Stimulated activated CD4-positive, alpha-beta T cell treated with anti-CD3 and anti-CD28 coated beads, TNF-alpha, amount 100 ng/mL, for 48 hours (primary cell): ENCODE measurements around the gene SLC4A8.
"Not testable (repeated sequence)": the region's sequence is repeated elsewhere in the genome, so short reads cannot be mapped to it uniquely, and the experiment has no call there.

Experiments used
- DNase-seq, 3 donors: peaks; one replicate each; pipeline ENCODE4 v3.0.0-alpha.2; 2020; ENCODE audit warnings: low read depth in 3 of 3

The SLC4A8 gene

DNA sequence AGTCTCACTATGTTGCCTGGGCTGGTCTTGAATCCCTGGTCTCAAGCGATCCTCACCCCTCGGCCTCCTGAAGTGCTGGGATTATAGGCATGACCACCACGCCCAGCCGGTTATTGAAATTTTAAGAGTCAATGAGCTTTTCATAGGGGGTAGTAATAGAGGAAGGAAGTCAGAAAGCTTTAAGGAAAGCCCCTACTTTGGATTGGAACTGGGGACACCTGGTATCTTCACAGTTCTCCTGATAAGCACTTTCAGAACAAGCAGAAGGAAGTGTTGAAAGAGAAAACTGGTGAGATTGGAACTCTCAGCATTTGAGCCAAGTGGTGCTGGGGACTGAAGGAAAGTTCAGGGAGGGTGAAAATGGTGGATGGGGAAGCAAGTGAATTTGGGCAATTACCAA, 5.1 kb downstream of the SLC4A8 start:
- no peak for DNase-seq

DNA sequence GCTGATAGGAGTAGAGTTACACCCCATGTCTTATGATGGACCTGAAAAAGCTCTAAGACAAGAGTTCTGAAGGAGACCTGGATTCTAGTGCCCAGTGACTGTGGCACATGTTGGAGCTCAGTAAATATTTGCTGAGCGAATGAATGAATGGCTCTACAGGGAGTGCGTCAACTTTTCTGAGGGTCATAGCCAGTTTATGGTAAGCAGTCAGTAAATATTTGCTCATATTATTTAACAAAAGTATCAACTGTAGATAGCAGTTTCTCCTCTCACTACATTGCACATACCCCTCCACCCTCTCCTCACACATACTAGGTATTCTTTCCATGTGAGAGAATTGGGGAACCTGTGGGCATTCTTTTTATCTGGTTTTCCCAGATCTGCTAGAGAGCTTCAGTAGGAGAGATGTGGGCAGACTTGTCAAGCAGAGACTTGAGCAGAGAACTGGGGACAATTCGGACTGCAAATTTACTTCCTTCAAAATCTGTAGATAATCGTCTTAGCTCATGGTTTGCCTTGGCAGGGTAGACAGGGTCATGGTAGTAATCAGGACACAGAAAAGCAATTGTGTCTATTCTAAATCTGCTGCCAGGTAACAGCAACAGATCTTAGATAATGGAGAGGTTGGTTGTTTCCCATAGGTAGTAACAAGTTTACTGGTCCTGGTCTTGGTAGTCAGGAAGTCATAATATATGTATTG, 5.7 kb downstream of the SLC4A8 start:
- DNase-seq, result no peak

DNA sequence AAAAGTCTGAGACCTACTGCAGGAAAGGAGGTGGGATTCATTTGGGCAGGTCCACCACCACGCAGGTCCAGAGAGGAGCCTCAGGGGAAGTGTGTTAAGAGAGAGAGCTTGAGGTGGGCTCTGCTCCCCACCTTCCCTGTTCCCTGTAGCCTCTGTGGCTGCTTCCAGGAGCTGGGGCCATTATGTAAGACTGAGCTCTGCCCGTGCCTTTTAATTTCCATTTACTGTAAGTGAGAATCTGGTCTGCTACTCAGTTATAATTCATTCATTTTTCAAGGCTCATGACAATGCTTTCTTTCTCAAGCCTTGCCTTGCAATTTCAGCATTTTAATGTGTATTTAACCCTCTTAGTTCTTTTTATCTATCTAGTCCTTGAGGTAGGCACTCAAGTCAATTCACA, 8.3 kb downstream of the SLC4A8 start:
- no peak for DNase-seq

DNA sequence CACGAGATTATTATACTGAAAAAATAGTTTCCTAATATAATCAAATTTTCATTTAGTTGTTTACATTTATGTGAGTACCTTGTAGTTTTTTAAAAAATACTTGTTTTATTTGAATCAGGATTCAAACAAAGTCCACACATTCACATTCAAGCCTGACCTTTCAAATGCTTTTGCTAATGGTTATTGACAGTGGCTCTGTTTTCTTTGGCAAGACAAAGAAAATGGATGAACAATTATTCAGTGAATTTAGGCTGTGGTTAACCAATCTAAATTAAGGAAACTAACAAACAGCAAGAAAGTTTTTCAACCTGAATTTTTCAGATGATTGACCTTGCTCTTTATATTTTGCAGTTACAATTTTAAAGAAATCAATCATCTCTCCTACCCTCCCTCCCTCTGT, 9.7 kb downstream of the SLC4A8 start:
- no peak for DNase-seq

DNA sequence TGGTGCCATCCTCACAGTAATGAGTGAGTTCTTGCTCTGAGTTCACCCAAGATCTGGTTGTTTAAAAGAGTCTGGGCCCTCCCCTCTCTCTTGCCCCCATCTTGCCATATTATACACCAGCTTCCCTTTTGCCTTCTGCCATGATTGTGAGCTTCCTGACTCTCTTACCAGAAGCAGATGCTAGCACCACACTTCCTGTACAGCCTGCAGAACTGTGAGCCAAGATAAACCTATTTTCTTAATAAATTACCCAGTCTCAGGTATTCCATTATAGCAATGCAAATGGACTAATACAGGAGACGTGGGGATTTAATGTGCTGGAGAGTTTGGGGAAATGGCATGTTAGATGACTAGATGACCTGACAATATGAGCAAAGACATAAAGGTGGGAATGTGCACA, 12.8 kb downstream of the SLC4A8 start:
- no peak for DNase-seq

DNA sequence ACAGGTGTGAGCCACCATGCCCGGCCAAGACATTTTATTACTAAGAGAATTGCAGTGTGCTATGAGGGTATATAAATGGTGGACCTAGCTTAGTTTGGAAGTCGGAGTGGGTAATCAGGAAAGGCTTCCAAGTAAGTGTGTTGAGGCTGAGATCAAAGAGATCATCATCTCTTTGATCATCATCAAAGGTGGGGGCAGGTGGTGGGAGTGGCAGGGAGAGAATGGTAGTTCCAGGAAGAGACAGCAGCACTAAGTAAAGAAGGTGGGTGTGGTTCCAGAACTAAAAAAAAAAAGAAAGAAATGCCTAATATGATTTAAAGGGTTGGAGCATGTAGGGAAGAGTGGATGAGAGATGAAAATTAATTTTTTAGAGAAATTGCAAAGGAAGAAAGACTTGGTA, 14.7 kb downstream of the SLC4A8 start:
- no peak for DNase-seq

DNA sequence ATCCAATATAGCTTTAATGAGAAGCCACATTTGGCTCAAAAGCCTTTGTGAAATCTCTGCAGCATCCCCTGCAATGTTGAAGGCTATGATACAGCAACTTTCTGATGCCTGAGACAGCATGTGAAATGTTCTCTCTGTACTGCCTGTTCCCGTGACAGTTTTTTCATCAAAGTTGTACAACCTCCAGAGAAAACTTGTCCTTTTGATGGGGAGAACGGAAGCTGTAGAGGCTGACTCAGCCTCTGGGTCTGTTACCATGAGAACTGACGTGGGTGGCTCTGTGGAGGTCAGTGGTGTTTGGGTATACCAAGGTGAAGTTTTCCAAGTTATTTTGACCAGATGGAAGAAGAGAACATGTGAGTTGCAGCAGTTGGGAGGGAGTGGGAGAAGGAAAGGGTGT, 17.0 kb downstream of the SLC4A8 start:
- no peak for DNase-seq

DNA sequence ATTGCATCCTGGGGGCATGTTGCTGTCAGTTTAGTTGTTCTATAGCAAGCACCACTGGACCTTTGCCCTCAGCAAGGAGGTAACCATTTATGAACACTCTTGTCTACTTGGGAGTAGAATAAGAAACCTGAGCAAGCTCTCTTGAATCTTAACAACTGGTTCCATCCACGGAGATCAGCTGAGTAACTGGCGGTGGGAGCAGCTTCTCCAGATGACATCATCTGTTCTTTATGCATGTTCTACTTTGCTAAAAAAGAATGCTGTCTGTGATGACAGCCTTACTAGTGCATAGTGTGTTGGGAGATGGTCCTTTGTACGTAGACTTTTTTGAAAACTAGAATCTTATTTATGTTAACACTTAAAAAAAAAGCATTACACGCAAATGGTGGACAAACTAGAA, 17.7 kb downstream of the SLC4A8 start:
- DNase-seq, result no peak

DNA sequence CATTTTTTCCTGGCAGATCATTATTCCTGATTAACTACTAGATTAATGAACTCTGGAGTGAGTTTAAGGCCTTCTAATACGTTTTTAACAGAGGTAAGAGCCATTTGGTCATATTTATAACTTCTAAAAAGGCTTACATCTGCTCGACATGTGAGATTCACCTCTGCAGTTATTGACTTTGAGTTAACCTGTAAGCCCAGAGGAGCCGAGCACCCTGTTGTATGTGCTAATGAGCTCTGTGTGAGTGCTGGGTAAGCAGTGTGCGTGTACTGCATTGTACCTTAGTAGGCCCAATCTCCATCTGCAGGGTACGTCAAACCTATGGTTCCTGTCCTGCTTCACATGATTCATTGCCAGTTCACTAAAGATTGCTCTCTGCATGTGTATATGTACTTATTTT, 18.9 kb downstream of the SLC4A8 start:
- DNase-seq, result no peak

DNA sequence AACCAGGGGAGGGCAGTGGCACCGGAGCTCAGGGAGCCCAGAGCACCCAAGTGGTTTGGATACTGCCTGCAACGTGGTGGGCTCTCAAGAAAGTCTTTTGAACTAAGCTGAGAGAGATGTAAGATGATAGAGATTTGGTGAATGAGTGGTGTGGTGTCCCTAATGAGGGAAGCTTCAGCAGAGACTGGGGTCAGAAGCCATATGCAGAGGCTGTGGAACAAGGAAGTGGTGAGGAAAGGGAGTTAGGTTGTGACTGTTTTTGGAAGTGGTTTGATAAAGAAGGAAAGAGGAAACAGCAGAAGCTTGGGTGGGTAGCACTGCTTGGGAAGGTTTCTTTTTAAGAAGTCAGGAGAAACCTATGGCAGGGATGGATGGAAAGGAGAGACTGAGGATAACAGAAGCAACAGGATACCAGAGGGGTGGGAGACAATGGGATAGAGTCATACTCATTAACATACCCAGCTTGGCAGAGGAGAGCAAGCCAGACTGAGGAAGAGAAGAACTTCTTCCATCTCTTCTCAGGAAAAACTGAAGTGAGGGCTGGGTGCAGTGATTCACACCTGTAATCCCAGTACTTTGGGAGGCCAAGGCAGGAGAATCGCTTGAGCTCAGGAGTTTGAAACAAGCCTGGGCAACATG, 24.1 kb downstream of the SLC4A8 start:
- DNase-seq, result no peak

DNA sequence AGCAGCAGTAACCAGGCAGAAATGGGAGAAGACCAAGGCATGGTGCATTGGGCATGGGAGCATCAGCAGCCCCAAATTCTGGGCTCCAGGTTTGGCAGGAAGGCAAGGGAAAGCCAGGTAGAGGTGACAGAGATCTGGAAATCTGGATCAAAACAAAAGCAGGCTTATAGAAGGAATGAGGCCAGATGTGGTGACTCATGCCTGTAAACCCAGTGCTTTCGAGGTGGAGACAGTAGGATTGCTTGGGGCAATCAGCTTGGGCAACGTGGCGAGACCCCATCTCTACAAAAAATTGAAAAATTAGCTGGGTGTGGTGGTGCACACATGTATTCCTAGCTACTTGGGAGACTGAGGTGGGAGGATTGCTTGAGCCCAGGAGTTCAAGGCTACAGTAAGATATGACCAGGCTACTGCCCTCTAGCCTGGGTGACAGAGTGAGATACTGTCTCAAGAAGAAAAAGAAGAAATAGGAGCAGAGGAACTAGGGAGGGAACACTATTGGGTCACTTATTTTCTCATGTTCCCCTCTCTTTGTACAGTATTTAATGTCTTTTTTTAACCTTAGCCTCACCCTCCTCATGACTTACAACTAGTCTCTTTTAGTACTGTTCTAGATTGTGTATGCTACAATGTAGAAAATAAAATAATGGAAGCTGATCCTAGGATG, 25.1 kb downstream of the SLC4A8 start:
- no peak for DNase-seq

DNA sequence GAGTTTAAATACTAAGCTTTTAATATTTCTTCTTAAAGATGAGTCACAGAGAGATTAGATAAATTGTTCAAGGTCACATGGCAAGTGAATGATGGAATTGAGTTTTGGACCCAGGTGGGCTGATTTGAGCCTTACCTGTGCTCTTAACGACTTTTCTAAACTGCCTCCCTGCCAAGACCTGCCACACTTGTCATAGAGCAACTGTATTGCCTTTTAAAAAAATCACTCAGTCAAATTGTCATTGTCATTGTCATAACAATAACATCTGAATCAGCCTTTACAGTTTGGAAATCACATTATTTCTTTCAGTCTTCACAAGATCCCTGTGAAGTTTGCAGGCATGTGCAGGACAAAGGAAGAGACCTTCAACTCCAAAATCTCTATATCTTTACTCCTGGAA, 25.7 kb downstream of the SLC4A8 start:
- DNase-seq, result no peak

DNA sequence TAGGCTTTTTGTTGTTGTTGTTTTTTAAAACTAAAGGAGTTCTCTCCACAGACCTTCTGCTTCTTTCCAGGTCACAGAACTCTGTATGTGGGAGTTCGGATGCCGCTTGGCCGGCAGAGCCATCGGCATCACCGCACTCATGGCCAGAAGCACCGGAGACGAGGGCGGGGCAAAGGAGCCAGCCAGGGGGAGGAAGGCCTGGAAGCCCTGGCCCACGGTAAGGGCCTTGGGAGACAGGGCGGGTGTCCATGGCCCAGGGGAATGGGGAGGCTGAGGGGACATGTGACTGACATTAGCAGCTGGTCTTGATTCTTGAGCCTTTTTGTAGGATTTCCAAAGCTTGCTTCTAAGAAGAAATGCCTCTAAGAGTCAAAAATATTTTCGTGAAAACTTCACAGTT, 26.2 kb downstream of the SLC4A8 start:
- DNase-seq, result no peak

DNA sequence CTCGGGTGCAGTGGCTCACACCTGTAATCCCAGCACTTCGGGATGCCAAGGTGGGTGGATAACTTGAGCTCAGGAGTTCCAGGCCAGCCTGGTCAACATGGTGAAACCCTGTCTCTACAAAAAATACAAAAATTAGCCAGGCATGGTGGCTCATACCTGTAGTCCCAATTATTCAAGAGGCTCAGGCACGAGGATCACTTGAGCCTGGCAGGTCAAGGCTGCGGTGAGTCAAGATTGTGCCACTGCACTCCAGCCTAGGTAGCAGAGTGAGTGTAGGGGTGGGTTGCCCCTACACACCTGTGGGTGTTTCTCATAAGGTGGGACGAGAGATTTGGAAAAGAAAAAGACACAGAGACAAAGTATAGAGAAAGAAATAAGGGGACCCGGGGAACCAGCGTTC, 29.4 kb downstream of the SLC4A8 start:
- not testable (repeated sequence) for DNase-seq

DNA sequence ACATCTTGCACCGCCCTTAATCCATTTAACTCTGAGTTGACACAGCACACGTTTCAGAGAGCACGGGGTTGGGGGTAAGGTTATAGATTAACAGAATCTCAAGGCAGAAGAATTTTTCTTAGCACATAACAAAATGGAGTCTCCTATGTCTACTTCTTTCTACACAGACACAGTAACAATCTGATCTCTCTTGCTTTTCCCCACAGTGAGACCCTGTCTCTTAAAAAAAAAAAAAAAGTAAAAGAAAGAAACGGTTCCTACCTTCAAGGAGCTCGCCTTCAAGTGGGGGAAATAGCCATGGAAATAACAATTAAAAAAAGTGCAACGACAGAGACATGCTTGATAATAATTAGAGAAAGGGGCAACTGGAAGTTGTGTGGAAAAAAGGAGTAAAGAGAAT, 30.4 kb downstream of the SLC4A8 start:
- DNase-seq, result not testable (repeated sequence)

DNA sequence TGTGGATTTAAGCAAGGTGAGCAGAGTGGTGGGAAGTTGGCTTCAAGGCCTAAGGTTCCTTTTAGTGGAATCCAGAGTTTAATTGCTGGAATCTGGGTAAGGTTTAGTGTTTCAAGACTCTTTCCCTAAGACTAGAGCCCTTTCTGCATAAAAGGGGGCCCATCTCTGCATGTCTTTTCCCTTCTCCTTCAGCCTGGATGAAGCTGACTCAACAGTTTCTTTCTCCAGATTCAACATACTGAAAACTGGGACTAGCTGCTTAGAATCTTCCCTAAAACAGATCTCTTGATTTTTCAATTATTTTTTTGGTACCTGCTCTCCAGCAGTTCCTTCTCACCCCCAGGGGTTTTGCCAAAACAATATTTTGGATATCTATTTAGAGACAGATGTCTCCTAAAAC, 34.0 kb downstream of the SLC4A8 start:
- no peak for DNase-seq

DNA sequence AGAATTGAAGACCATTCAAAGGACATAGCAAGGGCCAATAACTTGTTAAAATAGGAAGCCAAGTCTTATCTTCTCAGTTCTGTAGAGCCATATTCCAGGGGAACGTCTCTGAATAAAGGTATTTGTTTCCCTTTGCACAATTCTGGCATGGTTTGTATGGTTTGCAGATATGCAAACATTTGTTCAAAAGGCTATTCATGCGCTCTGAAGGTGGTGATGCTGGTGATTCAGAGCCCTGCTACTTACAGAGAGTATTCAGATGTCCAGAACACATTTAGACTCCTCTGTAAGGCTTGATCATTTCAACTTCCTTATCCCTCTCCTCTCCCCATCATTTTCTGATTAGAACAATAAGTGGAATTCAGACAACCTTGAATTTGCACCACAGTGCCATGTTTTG, 35.9 kb downstream of the SLC4A8 start:
- no peak for DNase-seq

DNA sequence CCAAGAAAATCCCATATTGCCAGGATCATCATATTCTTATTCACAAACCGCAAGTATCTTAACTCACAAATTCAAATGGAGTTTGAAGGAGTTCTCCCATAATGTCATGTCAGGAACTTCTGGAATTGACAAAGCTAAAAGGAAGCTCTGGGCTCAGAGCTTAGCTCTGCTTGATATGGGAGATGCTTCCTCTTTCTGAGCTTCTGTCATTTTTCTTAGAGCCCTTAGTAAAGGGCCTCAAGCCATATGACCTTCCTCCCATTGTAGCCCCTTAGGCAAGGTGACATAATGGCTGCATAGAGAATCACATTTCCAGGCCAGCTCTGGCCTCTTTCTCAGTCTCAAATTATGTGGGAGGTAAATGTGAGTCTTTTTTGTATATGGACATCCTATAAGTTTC, 40.9 kb downstream of the SLC4A8 start:
- no peak for DNase-seq

DNA sequence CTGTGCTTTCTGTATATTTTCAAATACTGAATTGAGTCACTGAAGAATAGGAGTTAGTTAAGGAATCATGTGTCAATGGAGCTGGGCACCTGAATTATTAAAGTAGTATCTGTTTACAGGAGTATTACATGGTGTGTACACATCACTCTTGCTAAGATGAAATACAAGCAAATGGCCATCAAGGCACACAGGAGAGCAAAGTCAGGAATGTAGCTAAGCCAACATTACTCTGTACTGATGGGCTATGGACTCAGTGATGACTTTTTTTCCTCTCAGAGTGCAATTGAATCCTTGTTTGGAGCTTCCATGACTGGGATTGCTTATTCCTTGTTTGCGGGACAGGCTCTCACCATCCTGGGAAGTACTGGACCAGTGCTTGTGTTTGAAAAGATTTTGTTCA, 45.5 kb downstream of the SLC4A8 start:
- no peak for DNase-seq

DNA sequence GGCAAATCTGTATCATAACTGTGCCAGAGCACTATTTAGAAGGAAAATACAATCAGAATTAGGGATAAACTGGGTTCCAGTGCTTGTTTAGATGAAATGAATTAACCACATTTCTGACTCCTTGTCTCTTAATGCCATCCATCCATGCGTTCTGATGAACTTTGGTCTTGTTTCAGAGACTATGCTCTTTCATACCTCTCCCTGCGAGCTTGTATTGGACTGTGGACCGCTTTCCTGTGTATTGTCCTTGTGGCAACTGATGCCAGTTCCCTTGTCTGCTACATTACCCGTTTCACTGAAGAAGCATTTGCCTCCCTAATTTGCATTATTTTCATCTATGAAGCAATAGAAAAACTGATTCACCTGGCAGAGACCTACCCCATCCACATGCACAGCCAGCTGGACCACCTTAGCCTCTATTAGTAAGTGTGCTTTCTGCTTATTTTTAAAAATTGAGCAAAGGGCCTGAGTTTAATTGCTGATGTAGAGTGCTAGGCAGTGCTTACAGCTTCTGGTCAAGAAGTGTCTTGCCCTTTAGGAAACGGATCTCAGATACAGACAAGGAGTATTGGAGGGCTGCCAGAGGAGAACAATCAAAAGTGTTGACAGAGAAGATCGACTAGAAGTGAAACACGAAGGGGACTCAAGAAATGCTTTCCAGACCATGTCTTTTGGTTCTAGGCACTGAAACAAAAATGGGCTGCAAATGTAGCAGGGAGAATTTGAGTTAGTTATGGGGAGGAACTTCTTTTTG, 46.7 kb downstream of the SLC4A8 start:
- DNase-seq, result no peak

DNA sequence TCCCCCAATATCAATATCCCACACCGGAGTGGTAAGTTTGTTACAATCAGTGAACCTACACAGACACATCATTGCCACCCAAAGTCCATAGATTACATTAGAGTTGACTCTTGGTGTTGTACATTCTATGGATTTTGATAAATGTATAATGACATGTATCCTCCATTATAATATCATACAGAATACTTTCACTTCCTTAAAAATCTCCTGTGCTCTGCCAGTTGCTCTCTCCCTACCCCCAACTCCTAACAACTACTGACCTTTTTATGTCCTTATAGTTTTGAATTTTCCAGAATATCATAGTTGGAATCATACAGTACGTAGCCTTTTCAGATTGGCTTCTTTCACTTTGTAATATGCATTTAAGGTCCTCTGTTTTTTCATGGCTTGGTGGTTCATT, 48.4 kb downstream of the SLC4A8 start:
- DNase-seq, result no peak

DNA sequence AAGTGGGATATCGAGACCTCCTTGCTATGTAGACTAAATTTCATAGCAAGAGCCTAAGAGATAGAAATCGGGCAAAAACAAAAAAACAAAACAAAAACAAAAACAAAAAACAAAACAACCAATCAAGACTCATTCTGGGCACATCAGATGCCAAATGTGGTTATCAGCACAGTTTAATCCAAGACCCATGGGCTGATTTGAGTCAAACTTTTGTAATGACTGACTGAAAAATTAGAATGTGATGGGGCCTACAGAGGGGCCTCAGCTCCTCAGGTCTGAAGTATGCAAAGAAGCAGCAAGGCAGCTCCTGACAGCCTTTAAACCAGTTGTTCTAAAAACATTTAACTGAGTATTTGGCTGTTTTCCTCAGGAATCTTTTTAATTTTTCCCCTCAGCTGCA, 49.3 kb downstream of the SLC4A8 start:
- DNase-seq, result no peak

DNA sequence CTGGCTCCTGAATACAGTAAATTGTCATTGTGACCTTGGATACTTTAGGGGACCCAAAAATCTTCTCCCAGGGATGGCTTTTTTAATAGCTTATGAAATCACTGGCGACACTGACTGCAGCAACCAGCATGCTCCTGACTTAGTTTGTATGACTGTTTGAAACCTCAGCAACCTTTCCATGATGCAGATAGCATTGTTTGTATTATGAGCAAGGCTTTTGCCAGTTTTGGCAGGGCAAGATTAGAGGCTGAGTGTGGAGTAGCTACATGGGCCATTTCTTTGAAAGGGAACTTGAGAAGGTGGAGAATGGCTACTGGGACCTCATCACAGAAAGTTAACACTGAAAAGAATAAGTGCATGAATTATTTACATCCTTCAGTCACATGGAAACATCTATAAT, 50.9 kb downstream of the SLC4A8 start:
- DNase-seq, result no peak
